ENCODE results near the gene PTCHD4. TPM values are rescaled to one million over a fixed set of nuclear protein-coding genes. Genes with fewer than 3 reads are reported as not detected.
"Not testable (repeated sequence)": the region's sequence is repeated elsewhere in the genome, so short reads cannot be mapped to it uniquely, and the experiment has no call there.

The PTCHD4 gene
- polyA plus RNA-seq, 1 donor from 2014 or later, result 3.4 TPM

DNA sequence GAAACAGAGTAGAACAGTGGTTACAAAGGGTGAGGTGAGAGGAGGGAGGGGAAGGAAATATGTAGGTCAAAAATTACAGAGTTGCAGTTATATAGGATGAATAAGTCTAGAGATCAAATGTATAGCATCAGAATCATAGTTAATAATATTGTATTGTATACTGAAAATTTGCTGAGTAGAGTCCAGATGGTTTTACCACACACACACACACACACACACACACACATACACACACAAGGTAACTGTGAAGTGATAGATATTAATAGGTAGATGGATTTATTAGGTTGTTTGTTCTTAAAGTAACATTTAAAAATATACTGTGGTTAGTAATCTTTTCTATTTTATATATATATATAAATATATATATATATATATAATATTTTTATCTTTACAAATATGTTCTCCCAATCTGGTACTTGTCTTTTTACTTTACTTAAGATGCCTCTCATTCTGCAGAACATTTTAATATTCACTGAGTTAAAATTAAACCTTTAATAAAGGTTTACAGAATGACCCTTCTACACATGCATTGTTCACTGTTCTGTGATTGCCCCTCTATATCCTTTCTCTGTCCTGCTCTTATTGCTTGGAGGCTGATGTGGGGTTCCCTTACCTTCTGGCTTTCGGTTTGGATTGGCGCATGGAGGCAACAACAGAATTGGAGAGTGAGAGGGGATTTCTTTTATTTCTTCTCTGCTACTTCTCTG is 408 bp downstream of the PTCHD4 start:
- no peak overlapping the region for H2AFZ ChIP-seq (ENCODE audit: low read depth, low read length)
- H3K27me3 ChIP-seq (ENCODE audit: insufficient read depth, low read depth, low read length), result no peaks in the 10 kb centered on the region
- H3K9me2 ChIP-seq (ENCODE audit: insufficient read depth, low read length), result no peaks in the 10 kb centered on the region
- no peaks in the 10 kb centered on the region for H3F3A ChIP-seq (ENCODE audit: insufficient read depth, low read length, poor library complexity, severe bottlenecking)
- H3K27ac ChIP-seq (ENCODE audit: low read length), result peak overlapping the region; percentile 67
- TF ChIP-seq SMC3 (conservative IDR thresholded peaks at IDR 0.05; ENCODE audit: poor library complexity) (no peak), POLR2AphosphoS5 (IDR thresholded peaks at IDR 0.05) (no peak), MXI1 (conservative IDR thresholded peaks at IDR 0.05; ENCODE audit: poor library complexity, severe bottlenecking) (no peak)
- H3K9ac ChIP-seq (ENCODE audit: low read length), result no peak overlapping the region
- H3K79me2 ChIP-seq (replicated peaks; ENCODE audit: insufficient read depth, low read length), result peaks cover 16% of the 10 kb centered on the region
- no peaks in the 10 kb centered on the region for H3K9me3 ChIP-seq (ENCODE audit: low read length)
- H4K20me1 ChIP-seq (ENCODE audit: insufficient read depth), result no peaks in the 10 kb centered on the region
- no peaks in the 10 kb centered on the region for H3K36me3 ChIP-seq (ENCODE audit: insufficient read depth, low read length)
- H3K4me3 ChIP-seq (ENCODE audit: low read length), result no peak overlapping the region
- H3K4me2 ChIP-seq (ENCODE audit: low read length), result no peak overlapping the region

DNA sequence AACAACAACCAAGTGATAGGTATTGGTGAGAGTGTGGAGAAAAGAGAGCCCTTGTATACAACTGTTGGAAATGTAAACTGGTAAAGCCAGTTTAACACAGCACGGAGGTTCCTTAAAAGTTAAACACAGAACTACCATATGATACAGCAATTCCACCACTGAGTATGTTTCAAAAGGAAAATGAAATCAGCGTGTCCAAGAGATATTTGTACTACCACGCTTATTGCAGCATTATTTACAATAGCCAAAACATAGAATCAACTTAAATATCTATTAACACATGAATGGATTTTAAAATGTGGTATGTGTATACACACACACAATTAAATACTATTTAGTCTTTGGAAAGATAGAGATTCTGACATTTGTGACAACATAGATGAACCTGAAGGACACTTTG is 1.1 kb downstream of the PTCHD4 start:
- no peaks in the 10 kb centered on the region for H3K9me2 ChIP-seq (ENCODE audit: insufficient read depth, low read length)
- H3K36me3 ChIP-seq (ENCODE audit: insufficient read depth, low read length), result no peaks in the 10 kb centered on the region
- H4K20me1 ChIP-seq (ENCODE audit: insufficient read depth), result no peaks in the 10 kb centered on the region
- no peak overlapping the region for H3K4me2 ChIP-seq (ENCODE audit: low read length)
- H3K9me3 ChIP-seq (ENCODE audit: low read length), result no peaks in the 10 kb centered on the region
- no peak overlapping the region for H3K9ac ChIP-seq (ENCODE audit: low read length)
- no peaks in the 10 kb centered on the region for H3F3A ChIP-seq (ENCODE audit: insufficient read depth, low read length, poor library complexity, severe bottlenecking)
- H3K27me3 ChIP-seq (ENCODE audit: insufficient read depth, low read depth, low read length), result no peaks in the 10 kb centered on the region
- no peak overlapping the region for H3K4me3 ChIP-seq (ENCODE audit: low read length)
- H2AFZ ChIP-seq (ENCODE audit: low read depth, low read length), result no peak overlapping the region
- TF ChIP-seq POLR2AphosphoS5 (IDR thresholded peaks at IDR 0.05) (no peak), TAF1 (IDR thresholded peaks at IDR 0.05; ENCODE audit: low read depth) (no peak), RAD21 (conservative IDR thresholded peaks at IDR 0.05) (no peak), SMC3 (conservative IDR thresholded peaks at IDR 0.05; ENCODE audit: poor library complexity) (no peak), MXI1 (conservative IDR thresholded peaks at IDR 0.05; ENCODE audit: poor library complexity, severe bottlenecking) (no peak), EZH2 (IDR thresholded peaks at IDR 0.05; ENCODE audit: borderline replicate concordance, insufficient read depth, low read length, poor library complexity, severe bottlenecking) (no peak), CTCF (IDR thresholded peaks at IDR 0.05; ENCODE audit: poor library complexity, severe bottlenecking) (no peak), EP300 (conservative IDR thresholded peaks at IDR 0.05; ENCODE audit: poor library complexity, severe bottlenecking) (no peak)
- TF ChIP-seq, protein P1, sequence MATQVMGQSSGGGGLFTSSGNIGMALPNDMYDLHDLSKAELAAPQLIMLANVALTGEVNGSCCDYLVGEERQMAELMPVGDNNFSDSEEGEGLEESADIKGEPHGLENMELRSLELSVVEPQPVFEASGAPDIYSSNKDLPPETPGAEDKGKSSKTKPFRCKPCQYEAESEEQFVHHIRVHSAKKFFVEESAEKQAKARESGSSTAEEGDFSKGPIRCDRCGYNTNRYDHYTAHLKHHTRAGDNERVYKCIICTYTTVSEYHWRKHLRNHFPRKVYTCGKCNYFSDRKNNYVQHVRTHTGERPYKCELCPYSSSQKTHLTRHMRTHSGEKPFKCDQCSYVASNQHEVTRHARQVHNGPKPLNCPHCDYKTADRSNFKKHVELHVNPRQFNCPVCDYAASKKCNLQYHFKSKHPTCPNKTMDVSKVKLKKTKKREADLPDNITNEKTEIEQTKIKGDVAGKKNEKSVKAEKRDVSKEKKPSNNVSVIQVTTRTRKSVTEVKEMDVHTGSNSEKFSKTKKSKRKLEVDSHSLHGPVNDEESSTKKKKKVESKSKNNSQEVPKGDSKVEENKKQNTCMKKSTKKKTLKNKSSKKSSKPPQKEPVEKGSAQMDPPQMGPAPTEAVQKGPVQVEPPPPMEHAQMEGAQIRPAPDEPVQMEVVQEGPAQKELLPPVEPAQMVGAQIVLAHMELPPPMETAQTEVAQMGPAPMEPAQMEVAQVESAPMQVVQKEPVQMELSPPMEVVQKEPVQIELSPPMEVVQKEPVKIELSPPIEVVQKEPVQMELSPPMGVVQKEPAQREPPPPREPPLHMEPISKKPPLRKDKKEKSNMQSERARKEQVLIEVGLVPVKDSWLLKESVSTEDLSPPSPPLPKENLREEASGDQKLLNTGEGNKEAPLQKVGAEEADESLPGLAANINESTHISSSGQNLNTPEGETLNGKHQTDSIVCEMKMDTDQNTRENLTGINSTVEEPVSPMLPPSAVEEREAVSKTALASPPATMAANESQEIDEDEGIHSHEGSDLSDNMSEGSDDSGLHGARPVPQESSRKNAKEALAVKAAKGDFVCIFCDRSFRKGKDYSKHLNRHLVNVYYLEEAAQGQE (IDR thresholded peaks at IDR 0.05; ENCODE audit: borderline replicate concordance), result no peak
- H3K27ac ChIP-seq (ENCODE audit: low read length), result no peak overlapping the region
- H3K79me2 ChIP-seq (replicated peaks; ENCODE audit: insufficient read depth, low read length), result peaks cover 16% of the 10 kb centered on the region

- not testable (repeated sequence) for H3K9me2 ChIP-seq (ENCODE audit: insufficient read depth, low read length); H3F3A ChIP-seq (ENCODE audit: insufficient read depth, low read length, poor library complexity, severe bottlenecking); H3K79me2 ChIP-seq (replicated peaks; ENCODE audit: insufficient read depth, low read length); H3K27ac ChIP-seq (ENCODE audit: low read length); H3K9me3 ChIP-seq (ENCODE audit: low read length); H3K4me2 ChIP-seq (ENCODE audit: low read length); H3K27me3 ChIP-seq (ENCODE audit: insufficient read depth, low read depth, low read length); H3K36me3 ChIP-seq (ENCODE audit: insufficient read depth, low read length); H3K4me3 ChIP-seq (ENCODE audit: low read length); H4K20me1 ChIP-seq (ENCODE audit: insufficient read depth); H3K9ac ChIP-seq (ENCODE audit: low read length); H2AFZ ChIP-seq (ENCODE audit: low read depth, low read length)
Measured at GRCh38 chr6:48102476-48103195, 8.4 kb downstream of the PTCHD4 start.
